Mesenchymal stem cell (in vitro differentiated cells and primary cell): ENCODE measurements around the gene PIK3R5.

ENCODE experiments used
- DNase-seq: peaks from one replicate; pipeline ENCODE4 v3.0.0-alpha.2; 2013
- H2AFZ ChIP-seq: one replicate; pipeline ENCODE4 v1.6.1; 2013; ENCODE audit warnings: low read depth, mild to moderate bottlenecking, control low read depth, inconsistent platforms, low read length, moderate library complexity
- H2AK5ac ChIP-seq: 2 replicates; pipeline ENCODE4 v1.6.1; 2013; ENCODE audit warnings: low read length, moderate library complexity, mild to moderate bottlenecking, inconsistent platforms; ENCODE audit not compliant: severe bottlenecking
- H2BK120ac ChIP-seq: one replicate; pipeline ENCODE4 v1.6.1; 2013; ENCODE audit warnings: low read depth, mild to moderate bottlenecking, inconsistent platforms, low read length, moderate library complexity
- H2BK12ac ChIP-seq, 2 experiments: one replicate each; pipeline ENCODE4 v1.6.1; 2013; ENCODE audit warnings: inconsistent platforms in 2 of 2, low read length in 2 of 2, mild to moderate bottlenecking in 2 of 2, moderate library complexity in 2 of 2, control low read depth in 1 of 2
- H2BK15ac ChIP-seq: one replicate; pipeline ENCODE4 v1.6.1; 2013; ENCODE audit warnings: mild to moderate bottlenecking, low read depth, inconsistent platforms; ENCODE audit not compliant: poor library complexity, severe bottlenecking
- H2BK5ac ChIP-seq: 2 replicates; pipeline ENCODE4 v1.6.1; 2013; ENCODE audit warnings: low read depth, mild to moderate bottlenecking, low read length, control low read depth, inconsistent platforms; ENCODE audit not compliant: poor library complexity, severe bottlenecking
- H3K14ac ChIP-seq, 2 experiments: one replicate each; pipeline ENCODE4 v1.6.1; 2013; ENCODE audit warnings: inconsistent platforms in 2 of 2, low read length in 2 of 2, control low read depth in 1 of 2, mild to moderate bottlenecking in 1 of 2, moderate library complexity in 1 of 2
- H3K18ac ChIP-seq, 2 experiments: one replicate each; pipeline ENCODE4 v1.6.1; 2013; ENCODE audit warnings: inconsistent platforms in 2 of 2, low read length in 2 of 2, control low read depth in 1 of 2, low read depth in 1 of 2, mild to moderate bottlenecking in 1 of 2
- H3K23ac ChIP-seq, 2 experiments: one replicate each; pipeline ENCODE4 v1.6.1; 2013; ENCODE audit warnings: inconsistent platforms in 2 of 2, low read length in 2 of 2, mild to moderate bottlenecking in 2 of 2, moderate library complexity in 2 of 2, control low read depth in 1 of 2
- H3K27ac ChIP-seq: 2 replicates; pipeline ENCODE4 v1.5.1; 2013; ENCODE audit warnings: mild to moderate bottlenecking, moderate library complexity, low read length, control low read depth, inconsistent platforms; ENCODE audit not compliant: poor library complexity, severe bottlenecking
- H3K27me3 ChIP-seq, 2 experiments: 2 replicates each; pipeline versions ENCODE4 v1.6.1 to v1.7.0; 2013; ENCODE audit warnings: low read length in 2 of 2, mild to moderate bottlenecking in 2 of 2, moderate library complexity in 2 of 2, control low read depth in 1 of 2, inconsistent platforms in 1 of 2; ENCODE audit not compliant: control insufficient read depth in 1 of 2, insufficient read depth in 1 of 2
- H3K36me3 ChIP-seq, 2 experiments: 2 replicates each; pipeline versions ENCODE4 v1.6.1 to v1.7.0; 2013; ENCODE audit warnings: low read length in 2 of 2, control low read depth in 1 of 2, inconsistent platforms in 1 of 2, low read depth in 1 of 2, mild to moderate bottlenecking in 1 of 2; ENCODE audit not compliant: insufficient read depth in 2 of 2, control insufficient read depth in 1 of 2
- H3K4ac ChIP-seq, 2 experiments: one replicate each; pipeline ENCODE4 v1.6.1; 2013; ENCODE audit warnings: inconsistent platforms in 2 of 2, low read length in 2 of 2, mild to moderate bottlenecking in 2 of 2, moderate library complexity in 2 of 2, control low read depth in 1 of 2, low read depth in 1 of 2
- H3K4me1 ChIP-seq: 2 replicates; pipeline ENCODE4 v1.6.1; 2013; ENCODE audit warnings: low read depth, low read length, control low read depth; ENCODE audit not compliant: control insufficient read depth, insufficient read depth
- H3K4me2 ChIP-seq: 2 replicates; pipeline ENCODE4 v1.6.1; 2013; ENCODE audit warnings: low read length, mild to moderate bottlenecking, inconsistent platforms; ENCODE audit not compliant: poor library complexity, severe bottlenecking
- H3K4me3 ChIP-seq, 2 experiments: 2 replicates each; pipeline versions ENCODE4 v1.5.1 to v1.7.0; 2013; ENCODE audit warnings: low read length in 2 of 2, mild to moderate bottlenecking in 2 of 2, control low read depth in 1 of 2, low read depth in 1 of 2; ENCODE audit not compliant: insufficient read depth in 1 of 2
- H3K79me1 ChIP-seq: replicated peaks from 2 replicates; pipeline ENCODE4 v1.6.1; 2013; ENCODE audit warnings: mild to moderate bottlenecking, control low read depth, low read length, inconsistent platforms; ENCODE audit not compliant: poor library complexity, severe bottlenecking
- H3K9ac ChIP-seq: 2 replicates; pipeline ENCODE4 v1.7.0; 2013; ENCODE audit warnings: mild to moderate bottlenecking, low read length, moderate library complexity
- H3K9me3 ChIP-seq: 2 replicates; pipeline ENCODE4 v1.7.0; 2013; ENCODE audit warnings: mild to moderate bottlenecking, low read length; ENCODE audit not compliant: control insufficient read depth
- H4K8ac ChIP-seq: one replicate; pipeline ENCODE4 v1.6.1; 2013; ENCODE audit warnings: inconsistent platforms, mild to moderate bottlenecking, low read length, moderate library complexity
- H4K91ac ChIP-seq: one replicate; pipeline ENCODE4 v1.6.1; 2013; ENCODE audit warnings: mild to moderate bottlenecking, low read length, inconsistent platforms
- WGBS: methylation state at CpG from one replicate; pipeline ENCODE4 v1.1.7; 2013; ENCODE audit warnings: mixed read lengths; 5-methylcytosine and 5-hydroxymethylcytosine counted together

The PIK3R5 gene

DNA sequence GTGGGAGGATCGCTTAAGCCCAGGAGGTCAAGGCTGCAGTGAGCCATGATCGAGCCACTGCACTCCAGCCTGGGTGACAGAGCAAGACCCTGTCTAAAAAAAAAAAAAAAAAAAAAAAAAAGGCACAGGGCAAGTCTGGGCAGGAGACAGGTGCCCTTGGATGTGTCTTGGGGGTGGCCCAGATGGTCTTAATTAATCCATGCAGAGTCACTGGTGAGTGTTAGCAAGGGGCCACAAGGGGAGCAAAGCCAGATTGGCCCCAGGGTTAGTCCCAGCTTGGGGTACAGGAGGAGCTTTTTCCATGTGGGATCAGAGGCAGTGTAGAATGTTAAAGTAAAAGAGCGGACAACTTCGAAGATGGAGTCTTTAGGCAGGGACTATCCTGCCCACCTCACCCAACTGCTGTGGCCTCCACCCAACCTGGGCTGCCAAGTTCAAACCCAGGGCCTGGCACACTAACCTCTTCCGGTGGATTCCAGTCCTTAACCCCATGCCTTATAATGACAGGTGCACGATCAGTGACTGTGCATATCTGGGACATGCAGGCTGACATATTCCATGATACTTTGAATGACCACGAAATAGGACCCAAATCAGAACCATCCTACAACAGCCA is 134.2 kb downstream of the PIK3R5 start:
- H3K18ac ChIP-seq = no peak overlapping the region
- no peak overlapping the region for H2BK120ac ChIP-seq
- H2BK12ac ChIP-seq = no peak overlapping the region
- no peaks in the 10 kb centered on the region for H3K9me3 ChIP-seq
- no peak overlapping the region for H2BK15ac ChIP-seq
- H3K79me1 ChIP-seq = no peaks in the 10 kb centered on the region
- H2BK5ac ChIP-seq = no peak overlapping the region
- no peak overlapping the region for H3K4ac ChIP-seq
- no peaks in the 10 kb centered on the region for H3K36me3 ChIP-seq
- no peak overlapping the region for H3K27ac ChIP-seq
- WGBS = 80% methylated on average over 7 of the region's 7 CpGs
- H2AK5ac ChIP-seq = no peak overlapping the region
- peaks cover 7 to 44% of the 10 kb centered on the region in 2 experiments for H3K27me3 ChIP-seq
- no peak overlapping the region for H4K8ac ChIP-seq
- H3K4me2 ChIP-seq = no peak overlapping the region
- no peak overlapping the region for H4K91ac ChIP-seq
- H3K23ac ChIP-seq = no peak overlapping the region
- no peak for DNase-seq
- H3K4me3 ChIP-seq = no peak overlapping the region
- peaks cover 8% of the 10 kb centered on the region for H3K4me1 ChIP-seq
- H2AFZ ChIP-seq = no peak overlapping the region
- H3K9ac ChIP-seq = no peak overlapping the region
- no peak overlapping the region for H3K14ac ChIP-seq

DNA sequence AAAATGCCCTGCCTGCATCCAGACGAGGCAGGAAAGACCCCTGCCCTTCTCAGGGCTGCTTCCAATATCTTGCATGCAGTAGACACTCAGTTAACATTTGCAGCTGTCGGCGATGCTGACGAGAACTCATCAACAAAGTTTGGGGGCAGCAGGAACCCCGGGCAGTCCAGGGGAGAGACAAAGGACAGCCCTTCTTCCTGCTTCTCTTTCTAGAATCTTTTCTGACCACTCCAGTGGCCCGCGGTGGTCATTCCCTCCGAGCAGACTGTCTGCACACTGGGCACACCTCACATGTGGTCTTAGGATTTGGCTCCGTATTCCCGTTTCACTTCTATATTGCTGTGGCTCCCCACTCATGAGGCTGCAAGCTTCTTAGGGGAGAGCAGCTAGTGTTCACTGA is 135.4 kb downstream of the PIK3R5 start:
- WGBS = 86% methylated on average over 10 of the region's 10 CpGs
- Histone ChIP-seq H3K36me3 (no peaks in the 10 kb centered on the region), H2BK5ac (no peak overlapping the region), H3K14ac (no peak overlapping the region), H3K23ac (no peak overlapping the region), H3K18ac (no peak overlapping the region), H2BK15ac (no peak overlapping the region), H3K27ac (no peak overlapping the region), H3K4ac (no peak overlapping the region), H4K91ac (no peak overlapping the region), H3K9me3 (peaks cover 5% of the 10 kb centered on the region), H4K8ac (no peak overlapping the region), H3K79me1 (no peaks in the 10 kb centered on the region), H2AFZ (no peak overlapping the region), H3K4me3 (no peak overlapping the region), H3K4me2 (no peak overlapping the region), H2BK120ac (no peak overlapping the region), H3K4me1 (peaks cover 8% of the 10 kb centered on the region), H3K27me3 (peaks cover 0 to 34% of the 10 kb centered on the region in 2 experiments), H3K9ac (no peak overlapping the region), H2AK5ac (no peak overlapping the region), H2BK12ac (no peak overlapping the region)
- DNase-seq = no peak

DNA sequence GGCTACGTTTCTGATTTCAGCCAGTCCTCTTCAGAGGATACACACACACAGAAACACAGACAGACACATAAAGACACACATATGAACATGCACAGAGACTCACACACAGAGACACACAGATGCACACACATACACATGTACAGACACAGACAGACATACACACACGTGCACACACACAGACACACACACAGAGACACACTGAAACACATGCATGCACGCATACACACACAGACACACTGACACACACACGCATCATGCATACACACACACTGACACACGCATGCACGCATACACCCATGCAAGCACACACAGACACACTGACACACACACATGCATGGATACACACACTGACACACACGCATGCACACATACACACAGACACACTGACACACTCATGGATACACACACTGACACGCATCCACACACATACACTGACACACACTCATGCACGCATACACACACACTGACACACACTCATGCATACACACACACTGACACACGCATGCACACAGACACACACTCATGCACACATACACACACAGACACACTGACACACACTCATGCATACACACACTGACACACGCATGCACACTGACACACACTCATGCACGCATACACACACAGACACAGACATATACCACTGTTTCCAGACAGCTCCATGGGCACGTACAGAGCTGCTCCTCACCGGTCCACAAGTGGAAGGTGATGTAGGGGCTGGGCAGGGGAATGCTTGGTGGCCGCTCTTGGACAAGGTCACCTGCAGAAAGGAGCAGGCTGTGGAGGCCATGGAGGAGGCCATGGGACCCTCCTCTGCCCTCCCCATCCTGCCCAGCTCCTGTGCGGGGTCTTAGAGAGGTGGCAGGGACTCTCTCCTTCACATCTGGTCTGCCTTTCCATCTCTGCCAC is 136.2 kb downstream of the PIK3R5 start:
- Histone ChIP-seq H2BK120ac (no peak overlapping the region), H3K4me3 (no peak overlapping the region), H3K36me3 (no peaks in the 10 kb centered on the region), H3K4me1 (peaks cover 8% of the 10 kb centered on the region), H3K9ac (no peak overlapping the region), H2AK5ac (no peak overlapping the region), H2BK5ac (no peak overlapping the region), H4K8ac (no peak overlapping the region), H3K4ac (no peak overlapping the region), H2BK12ac (no peak overlapping the region), H3K27ac (no peak overlapping the region), H3K18ac (no peak overlapping the region), H3K9me3 (peaks cover 14% of the 10 kb centered on the region), H3K14ac (peak overlapping the region in 1 of 2 experiments; percentile 14), H4K91ac (no peak overlapping the region), H2AFZ (no peak overlapping the region), H3K23ac (no peak overlapping the region), H3K4me2 (no peak overlapping the region), H3K79me1 (no peaks in the 10 kb centered on the region), H3K27me3 (peaks cover 0 to 34% of the 10 kb centered on the region in 2 experiments), H2BK15ac (no peak overlapping the region)
- DNase-seq = no peak
- WGBS = 90% methylated on average over 16 of the region's 16 CpGs
